GM23338 (cell line): ENCODE results near the gene SNX17.
"Not testable (repeated sequence)": the region's sequence is repeated elsewhere in the genome, so short reads cannot be mapped to it uniquely, and the experiment has no call there.

ENCODE experiments used
- CREB1 ChIP-seq: fragments of 250-450 bp; sonication (Bioruptor Pico); IDR thresholded peaks from 2 replicates; pipeline ENCODE4 v1.5.0; 2020; ENCODE audit warnings: low read depth, mild to moderate bottlenecking, moderate library complexity
- ETS1 ChIP-seq: IDR thresholded peaks from 2 replicates; pipeline ENCODE4 v1.6.1; 2016; ENCODE audit warnings: antibody characterized with exemption
- EZH2 ChIP-seq: fragments of 200-600 bp; sonication (generic); IDR thresholded peaks from one replicate; pipeline ENCODE4 v1.8.0; 2017; ENCODE audit warnings: antibody characterized with exemption, mild to moderate bottlenecking, low read depth; ENCODE audit not compliant: unreplicated experiment
- EZH2phosphoT487 ChIP-seq: fragments of 200-600 bp; sonication (generic); IDR thresholded peaks from one replicate; pipeline ENCODE4 v1.8.1; 2018; ENCODE audit warnings: antibody characterized with exemption; ENCODE audit not compliant: unreplicated experiment
- NANOG ChIP-seq: IDR thresholded peaks from 2 replicates; pipeline ENCODE4 v1.6.1; 2016; ENCODE audit warnings: antibody characterized with exemption, borderline replicate concordance
- POLR2AphosphoS5 ChIP-seq: IDR thresholded peaks from 2 replicates; pipeline ENCODE4 v1.6.1; 2016; ENCODE audit warnings: antibody characterized with exemption, low read depth
- REST ChIP-seq: IDR thresholded peaks from one replicate; pipeline ENCODE4 v1.6.1; 2018; ENCODE audit warnings: antibody characterized with exemption; ENCODE audit not compliant: unreplicated experiment
- STAT1 ChIP-seq: IDR thresholded peaks from one replicate; pipeline ENCODE4 v1.6.1; 2016; ENCODE audit warnings: antibody characterized with exemption; ENCODE audit not compliant: unreplicated experiment
- ZNF114 ChIP-seq: fragments of 250-450 bp; sonication (Bioruptor Pico); IDR thresholded peaks from 2 replicates; pipeline ENCODE4 v1.5.0; 2020; ENCODE audit warnings: mild to moderate bottlenecking, moderate library complexity
- ZNF331 ChIP-seq: fragments of 250-450 bp; sonication (Bioruptor Pico); IDR thresholded peaks from 2 replicates; pipeline ENCODE4 v1.5.0; 2020; ENCODE audit warnings: low read depth, mild to moderate bottlenecking, moderate library complexity
- ZNF462 ChIP-seq: fragments of 250-450 bp; sonication (Bioruptor Pico); IDR thresholded peaks from 2 replicates; pipeline ENCODE4 v1.5.0; 2020; ENCODE audit warnings: mild to moderate bottlenecking, moderate library complexity
- TF ChIP-seq, protein P1 (sequence below), 2 experiments: fragments of 200-600 bp in 1 of 2; sonication (generic) in 1 of 2; conservative IDR thresholded peaks; 2 replicates each; pipeline versions ENCODE4 v1.5.1 to v1.6.1; 2016 to 2017; ENCODE audit warnings: antibody characterized with exemption in 2 of 2, low read depth in 2 of 2, mild to moderate bottlenecking in 2 of 2, moderate library complexity in 1 of 2

DNA sequence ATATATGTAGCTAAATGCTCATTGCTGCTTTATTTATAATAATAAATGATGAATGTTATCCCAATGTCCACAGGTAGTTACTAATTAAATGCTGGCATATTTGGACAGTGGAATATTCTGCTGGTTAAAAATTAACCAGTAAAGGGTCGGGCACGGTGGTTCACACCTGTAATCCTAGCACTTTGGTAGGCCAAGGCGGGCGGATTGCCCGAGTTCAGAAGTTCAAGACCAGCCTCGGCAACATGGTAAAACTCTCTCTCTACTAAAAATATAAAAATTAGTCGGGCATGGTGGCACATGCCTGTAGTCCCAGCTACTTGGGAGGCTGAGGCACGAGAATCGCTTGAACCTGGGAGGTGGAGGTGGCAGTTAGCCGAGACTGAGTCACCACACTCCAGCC lies 54.6 kb downstream of the SNX17 start:
- TF ChIP-seq, protein P1, sequence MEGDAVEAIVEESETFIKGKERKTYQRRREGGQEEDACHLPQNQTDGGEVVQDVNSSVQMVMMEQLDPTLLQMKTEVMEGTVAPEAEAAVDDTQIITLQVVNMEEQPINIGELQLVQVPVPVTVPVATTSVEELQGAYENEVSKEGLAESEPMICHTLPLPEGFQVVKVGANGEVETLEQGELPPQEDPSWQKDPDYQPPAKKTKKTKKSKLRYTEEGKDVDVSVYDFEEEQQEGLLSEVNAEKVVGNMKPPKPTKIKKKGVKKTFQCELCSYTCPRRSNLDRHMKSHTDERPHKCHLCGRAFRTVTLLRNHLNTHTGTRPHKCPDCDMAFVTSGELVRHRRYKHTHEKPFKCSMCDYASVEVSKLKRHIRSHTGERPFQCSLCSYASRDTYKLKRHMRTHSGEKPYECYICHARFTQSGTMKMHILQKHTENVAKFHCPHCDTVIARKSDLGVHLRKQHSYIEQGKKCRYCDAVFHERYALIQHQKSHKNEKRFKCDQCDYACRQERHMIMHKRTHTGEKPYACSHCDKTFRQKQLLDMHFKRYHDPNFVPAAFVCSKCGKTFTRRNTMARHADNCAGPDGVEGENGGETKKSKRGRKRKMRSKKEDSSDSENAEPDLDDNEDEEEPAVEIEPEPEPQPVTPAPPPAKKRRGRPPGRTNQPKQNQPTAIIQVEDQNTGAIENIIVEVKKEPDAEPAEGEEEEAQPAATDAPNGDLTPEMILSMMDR (conservative IDR thresholded peaks at IDR 0.05; ENCODE audit: low read depth in 2 of 2) = not testable (repeated sequence)
- not testable (repeated sequence) for TF ChIP-seq POLR2AphosphoS5; EZH2; CREB1 (CRISPR knock-in tag); ETS1; EZH2phosphoT487; NANOG; REST; STAT1; ZNF331; ZNF462 (CRISPR knock-in tag); ZNF114
